HepG2 (cell line): Measurements from ENCODE around the gene SLC25A45. TPM values are rescaled to one million over a fixed set of nuclear protein-coding genes. Genes with fewer than 3 reads are reported as not detected.

Experiments used
- ATAC-seq: fragments of 200-7000 bp; cut with Tn5 transposase; 3 replicates; pipeline ENCODE4 v1.9.1; 2020; ENCODE audit warnings: mild to moderate bottlenecking, moderate library complexity
- BruUV-seq: library from RNA; stranded (reverse); fragments of 400-500 nt; replicated peaks from 2 replicates; lab custom pipeline; 2021; lab: Mats Ljungman, UMichigan
- CTCF ChIA-PET: fragments of 300-600 bp; formaldehyde crosslinking; extraction: SDS; loops from one replicate; lab custom pipeline; 2021; ENCODE audit warnings: low total read pairs, inconsistent platforms, low intra/inter-chr PET ratio; lab: Yijun Ruan, JAX
- POLR2A ChIA-PET: fragments of 350-600 bp; sonication (Branson Sonifier 250); formaldehyde crosslinking; loops from one replicate; lab custom pipeline; 2020; ENCODE audit warnings: antibody characterized with exemption, inconsistent platforms; lab: Yijun Ruan, JAX
- DNase-seq: peaks from one replicate; pipeline ENCODE4 v3.0.0-alpha.2; 2015; ENCODE audit warnings: low spot score
- FAIRE-seq: peaks from 3 replicates; lab custom pipeline; 2011; peaks lifted over from hg19 to GRCh38; lab: Jason Lieb, UNC
- H2AFZ ChIP-seq: one replicate; pipeline ENCODE4 v1.6.1; 2011; ENCODE audit warnings: low read length, inconsistent platforms
- H3K27ac ChIP-seq: fragments of 300-600 bp; 3 replicates; pipeline ENCODE4 v1.8.0; 2011; ENCODE audit warnings: mixed run types, mild to moderate bottlenecking, mixed read lengths, low read length, inconsistent platforms; ENCODE audit not compliant: insufficient read depth; ENCODE audit errors: extremely low read length
- H3K27me3 ChIP-seq, 2 experiments: fragments of 200-600 bp in 1 of 2; 2 replicates in 1 of 2; 3 replicates in 1 of 2; pipeline versions ENCODE4 v1.6.0 to v1.8.0; 2011; ENCODE audit warnings: low read length in 2 of 2, mild to moderate bottlenecking in 2 of 2, moderate library complexity in 2 of 2, inconsistent platforms in 1 of 2; ENCODE audit not compliant: insufficient read depth in 2 of 2, control insufficient read depth in 1 of 2
- H3K36me3 ChIP-seq, 2 experiments: fragments of 200-600 bp in 1 of 2; replicated peaks in 1 of 2; 2 replicates in 1 of 2; 3 replicates in 1 of 2; pipeline versions ENCODE4 v1.5.1 to v1.8.0; 2011; ENCODE audit warnings: low read length in 2 of 2, inconsistent platforms in 1 of 2; ENCODE audit not compliant: insufficient read depth in 2 of 2, control insufficient read depth in 1 of 2
- H3K4me1 ChIP-seq: 2 replicates; pipeline ENCODE4 v1.5.1; 2012; ENCODE audit warnings: low read length, inconsistent platforms; ENCODE audit not compliant: insufficient read depth
- H3K4me2 ChIP-seq: 2 replicates; pipeline ENCODE4 v1.6.0; 2011; ENCODE audit warnings: low read depth, low read length, inconsistent platforms
- H3K4me3 ChIP-seq, 3 experiments: fragments of 200-600 bp in 1 of 3; sonication (generic), shearing (Covaris generic) in 1 of 3; replicated peaks in 1 of 3; 2 replicates each; pipeline ENCODE4 v1.5.1; 2011 to 2016; ENCODE audit warnings: low read length in 3 of 3, inconsistent platforms in 2 of 3, low read depth in 2 of 3, mild to moderate bottlenecking in 2 of 3, control low read depth in 1 of 3, mixed read lengths in 1 of 3; ENCODE audit not compliant: insufficient read depth in 1 of 3
- H3K79me2 ChIP-seq: one replicate; pipeline ENCODE4 v1.6.1; 2011; ENCODE audit warnings: low read length, inconsistent platforms; ENCODE audit not compliant: insufficient read depth
- H3K9ac ChIP-seq: 2 replicates; pipeline ENCODE4 v1.6.0; 2011; ENCODE audit warnings: mild to moderate bottlenecking, low read depth, low read length, inconsistent platforms; ENCODE audit not compliant: insufficient read depth
- H3K9me3 ChIP-seq: 2 replicates; pipeline ENCODE4 v1.5.1; 2012; ENCODE audit warnings: mild to moderate bottlenecking, low read length
- H4K20me1 ChIP-seq: 2 replicates; pipeline ENCODE4 v1.6.0; 2011; ENCODE audit warnings: inconsistent platforms, mild to moderate bottlenecking, low read length, moderate library complexity; ENCODE audit not compliant: insufficient read depth
- ARHGAP35 ChIP-seq: sonication (generic); formaldehyde crosslinking; IDR thresholded peaks from 2 replicates; pipeline ENCODE4 v1.9.0; 2022; ENCODE audit warnings: mild to moderate bottlenecking, inconsistent platforms, moderate library complexity, missing genetic modification reagents, borderline replicate concordance
- CBX1 ChIP-seq: IDR thresholded peaks from one replicate; pipeline ENCODE4 v1.6.1; 2016; ENCODE audit warnings: antibody characterized with exemption, low read depth
- KDM1A ChIP-seq: IDR thresholded peaks from 2 replicates; pipeline ENCODE4 v1.6.1; 2016; ENCODE audit warnings: missing compliant biosample characterization
- NCOA2 ChIP-seq: sonication (generic); formaldehyde crosslinking; IDR thresholded peaks from 2 replicates; pipeline ENCODE4 v1.8.0; 2022; ENCODE audit warnings: inconsistent platforms
- NFIB ChIP-seq: sonication (generic); formaldehyde crosslinking; IDR thresholded peaks from 2 replicates; pipeline ENCODE4 v1.9.0; 2021; ENCODE audit warnings: missing genetic modification reagents, mild to moderate bottlenecking, borderline replicate concordance
- RAD51 ChIP-seq: fragments of 450-650 bp; IDR thresholded peaks from 2 replicates; pipeline ENCODE4 v1.6.1; 2016; ENCODE audit warnings: borderline replicate concordance
- SAFB2 ChIP-seq: sonication (generic); formaldehyde crosslinking; IDR thresholded peaks from 2 replicates; pipeline ENCODE4 v1.5.1; 2020; ENCODE audit warnings: missing genetic modification reagents, low read depth, mild to moderate bottlenecking, borderline replicate concordance
- SYNCRIP ChIP-seq: fragments of 200-400 bp; formaldehyde crosslinking; IDR thresholded peaks from 2 replicates; pipeline ENCODE4 v1.6.1; 2018; ENCODE audit warnings: mild to moderate bottlenecking, low read depth, low read length; ENCODE audit not compliant: insufficient read depth
- TAF1 ChIP-seq: sonication (generic); formaldehyde crosslinking; IDR thresholded peaks from 2 replicates; pipeline ENCODE4 v1.4.0; 2020; ENCODE audit warnings: missing genetic modification reagents
- YY1 ChIP-seq: IDR thresholded peaks from 2 replicates; pipeline ENCODE4 v1.6.1; 2011; ENCODE audit warnings: low read length, low read depth, moderate library complexity, mild to moderate bottlenecking; ENCODE audit not compliant: insufficient read depth, insufficient replicate concordance
- ZFP62 ChIP-seq: sonication (generic); formaldehyde crosslinking; IDR thresholded peaks from 2 replicates; pipeline ENCODE4 v1.4.0; 2020; ENCODE audit warnings: missing genetic modification reagents
- ZFY ChIP-seq: sonication (generic); formaldehyde crosslinking; IDR thresholded peaks from 2 replicates; pipeline ENCODE4 v1.4.0; 2020; ENCODE audit warnings: missing genetic modification reagents
- ZNF556 ChIP-seq: sonication (generic); formaldehyde crosslinking; IDR thresholded peaks from 2 replicates; pipeline ENCODE4 v1.4.0; 2020; ENCODE audit warnings: mild to moderate bottlenecking, missing genetic modification reagents, borderline replicate concordance
- ZNF577 ChIP-seq: sonication (generic); formaldehyde crosslinking; IDR thresholded peaks from 2 replicates; pipeline ENCODE4 v1.4.0; 2020; ENCODE audit warnings: mild to moderate bottlenecking, low read depth, missing genetic modification reagents, borderline replicate concordance
- ZNF777 ChIP-seq: sonication (generic); formaldehyde crosslinking; IDR thresholded peaks from 2 replicates; pipeline ENCODE4 v1.4.0; 2020; ENCODE audit warnings: missing genetic modification reagents
- ZSCAN9 ChIP-seq: IDR thresholded peaks from 2 replicates; pipeline ENCODE4 v1.6.1; 2016; ENCODE audit warnings: borderline replicate concordance
- WGBS: methylation state at CpG from one replicate; pipeline ENCODE4 v1.1.6; 2017; ENCODE audit warnings: low lambda C conversion rate; 5-methylcytosine and 5-hydroxymethylcytosine counted together
- in situ Hi-C: cut with HindIII; loops from 2 replicates; pipeline ENCODE4 v1.10.0; 2017; ENCODE audit warnings: low pct_unique_long_range_greater_than_20kb; ENCODE audit not compliant: extremely low pct_ligation_motif_present
- intact Hi-C: fragments of 100-400 bp; cut with micrococcal nuclease; formaldehyde crosslinking; loops from one replicate; pipeline ENCODE4 v1.10.0; 2022; ENCODE audit not compliant: unreplicated experiment
- polyA plus RNA-seq, 8 experiments: library from polyadenylated mRNA; depleted of rRNA in 3 of 8; stranded (reverse) in 7 of 8; unstranded in 1 of 8; fragments of >200 nt; fragmentation: Illumina TruSeq in 4 of 8; extraction: Trizol in 4 of 8; gene quantifications; 2 replicates each; pipeline versions ENCODE4 v1.2.1 to v1.2.3, GENCODE V29; 2011 to 2016; ENCODE audit warnings: low read depth in 4 of 8, missing spikeins in 1 of 8, mixed read lengths in 1 of 8; ENCODE audit not compliant: insufficient read depth in 1 of 8
- total RNA-seq, 5 experiments: library from RNA; depleted of rRNA; stranded (reverse); fragments of >200 nt; fragmentation: Illumina TruSeq; extraction: Trizol; gene quantifications; 2 replicates each; pipeline ENCODE4 v1.2.3, GENCODE V29; 2016; ENCODE audit warnings: low read depth in 1 of 5
- TF ChIP-seq, protein P1 (sequence below): sonication (generic); formaldehyde crosslinking; IDR thresholded peaks from 2 replicates; pipeline ENCODE4 v1.5.0; 2020; ENCODE audit warnings: missing genetic modification reagents
- TF ChIP-seq, protein P2 (sequence below): IDR thresholded peaks from 2 replicates; pipeline ENCODE4 v1.6.1; 2012; ENCODE audit warnings: low read depth, low read length, improper control_type of control experiment

Gene SLC25A45
- total and polyA plus RNA-seq, 2 of the 13 experiments (the other 11 are each of a cell fraction or from before 2014, with no cell fraction given), result 1.2 to 3.4 TPM

DNA sequence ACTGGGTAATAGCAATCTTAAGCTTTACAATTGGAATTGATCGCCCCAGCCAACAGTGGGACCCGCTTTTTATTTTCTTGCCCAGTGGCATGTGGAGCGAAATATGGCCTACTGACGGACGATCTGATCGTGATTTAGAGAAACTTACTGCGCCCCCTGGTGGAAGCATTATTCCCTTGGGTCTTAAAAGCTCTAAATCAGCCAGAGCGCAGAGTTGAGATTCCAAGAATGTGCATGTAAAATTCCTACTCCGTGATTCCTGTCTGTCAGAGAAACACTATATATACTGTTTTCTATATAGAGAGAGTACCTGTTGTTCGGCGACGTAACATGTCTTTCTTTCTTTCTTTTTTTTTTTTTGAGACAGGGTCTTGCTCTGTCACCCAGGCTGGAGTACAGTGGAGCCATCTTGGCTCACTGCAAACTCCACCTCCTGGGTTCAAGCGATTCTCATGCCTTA, 52.5 kb downstream of the SLC25A45 start (continued):
- TF ChIP-seq ARHGAP35, result no peak
- no peak for TF ChIP-seq ZNF556
- TF ChIP-seq YY1, result peak; percentile 36
- TF ChIP-seq NFIB (CRISPR knock-in tag), result no peak
- TF ChIP-seq CBX1, result no peak
- TF ChIP-seq, protein P1, sequence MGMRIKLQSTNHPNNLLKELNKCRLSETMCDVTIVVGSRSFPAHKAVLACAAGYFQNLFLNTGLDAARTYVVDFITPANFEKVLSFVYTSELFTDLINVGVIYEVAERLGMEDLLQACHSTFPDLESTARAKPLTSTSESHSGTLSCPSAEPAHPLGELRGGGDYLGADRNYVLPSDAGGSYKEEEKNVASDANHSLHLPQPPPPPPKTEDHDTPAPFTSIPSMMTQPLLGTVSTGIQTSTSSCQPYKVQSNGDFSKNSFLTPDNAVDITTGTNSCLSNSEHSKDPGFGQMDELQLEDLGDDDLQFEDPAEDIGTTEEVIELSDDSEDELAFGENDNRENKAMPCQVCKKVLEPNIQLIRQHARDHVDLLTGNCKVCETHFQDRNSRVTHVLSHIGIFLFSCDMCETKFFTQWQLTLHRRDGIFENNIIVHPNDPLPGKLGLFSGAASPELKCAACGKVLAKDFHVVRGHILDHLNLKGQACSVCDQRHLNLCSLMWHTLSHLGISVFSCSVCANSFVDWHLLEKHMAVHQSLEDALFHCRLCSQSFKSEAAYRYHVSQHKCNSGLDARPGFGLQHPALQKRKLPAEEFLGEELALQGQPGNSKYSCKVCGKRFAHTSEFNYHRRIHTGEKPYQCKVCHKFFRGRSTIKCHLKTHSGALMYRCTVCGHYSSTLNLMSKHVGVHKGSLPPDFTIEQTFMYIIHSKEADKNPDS, result no peak
- TF ChIP-seq, protein P2, sequence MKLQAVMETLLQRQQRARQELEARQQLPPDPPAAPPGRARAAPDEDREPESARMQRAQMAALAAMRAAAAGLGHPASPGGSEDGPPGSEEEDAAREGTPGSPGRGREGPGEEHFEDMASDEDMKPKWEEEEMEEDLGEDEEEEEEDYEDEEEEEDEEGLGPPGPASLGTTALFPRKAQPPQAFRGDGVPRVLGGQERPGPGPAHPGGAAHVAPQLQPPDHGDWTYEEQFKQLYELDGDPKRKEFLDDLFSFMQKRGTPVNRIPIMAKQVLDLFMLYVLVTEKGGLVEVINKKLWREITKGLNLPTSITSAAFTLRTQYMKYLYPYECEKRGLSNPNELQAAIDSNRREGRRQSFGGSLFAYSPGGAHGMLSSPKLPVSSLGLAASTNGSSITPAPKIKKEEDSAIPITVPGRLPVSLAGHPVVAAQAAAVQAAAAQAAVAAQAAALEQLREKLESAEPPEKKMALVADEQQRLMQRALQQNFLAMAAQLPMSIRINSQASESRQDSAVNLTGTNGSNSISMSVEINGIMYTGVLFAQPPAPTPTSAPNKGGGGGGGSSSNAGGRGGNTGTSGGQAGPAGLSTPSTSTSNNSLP, result peak; percentile 39; the same call in 1 of the 2 replicates
- TF ChIP-seq ZSCAN9, result 0 out of 2 replicates have a peak, but pooled peaks have one; percentile 4
- TF ChIP-seq ZFP62, result no peak
- TF ChIP-seq, all 625 proteins: peak for 22

DNA sequence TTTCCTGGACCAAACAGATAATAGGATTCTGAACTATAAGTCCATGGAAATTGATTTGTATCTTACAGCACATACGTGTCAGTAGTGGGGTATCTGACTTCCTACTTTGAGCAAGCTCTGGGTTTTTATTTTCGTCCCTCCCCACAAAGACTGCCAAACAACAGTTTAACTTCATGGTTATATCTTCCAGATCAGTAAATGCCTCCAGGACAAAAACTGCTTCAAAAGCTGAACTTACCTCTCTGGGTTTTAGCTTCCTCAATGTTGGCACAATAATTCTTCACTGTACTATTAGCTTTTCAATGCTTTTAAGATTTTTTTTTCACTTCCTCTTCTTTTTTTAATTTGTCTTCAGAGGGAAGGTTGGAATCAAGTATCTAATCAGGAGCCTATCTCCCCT, 53.0 kb downstream of the SLC25A45 start:
- BruUV-seq, result no TSS peak
- no peak for DNase-seq
- Histone ChIP-seq H3K4me1 (peaks cover 17% of the 10 kb centered on the region), H2AFZ (peak overlapping the region; percentile 24), H3K36me3 (no peaks in the 10 kb centered on the region), H3K27ac (no peak overlapping the region), H3K79me2 (peaks cover 8% of the 10 kb centered on the region)
- intact Hi-C loops (no loop called here), in situ Hi-C loops (no loop called here)
- WGBS, result 31% methylated on average over 2 of the region's 2 CpGs
- POLR2A ChIA-PET, result interaction anchor here (0.6 to 7.3 kb wide), 9 partner anchors 11 to 304 kb away, joined by 3 to 87 read pairs (median 4); partner anchors contain the start of genes CDC42EP2 and POLA2
- 0 out of 2 replicates have a peak, but pooled peaks have one; percentile 8 for TF ChIP-seq ZSCAN9
- no peak for TF ChIP-seq NCOA2 (CRISPR knock-in tag)
- no peak for TF ChIP-seq TAF1
- no peak for TF ChIP-seq ZNF577 (CRISPR knock-in tag)
- TF ChIP-seq ZFY (CRISPR knock-in tag), result 0 out of 2 replicates have a peak, but pooled peaks have one; percentile 2
- TF ChIP-seq SAFB2, result no peak
- no peak for TF ChIP-seq KDM1A (CRISPR knock-in tag)
- TF ChIP-seq SYNCRIP, result no peak
- no peak for TF ChIP-seq RAD51
- no peak for TF ChIP-seq ZNF777 (CRISPR knock-in tag)
- TF ChIP-seq, all 625 proteins: peak for 2
- peak overlapping the region; percentile 74 for H3K4me2 ChIP-seq
- FAIRE-seq (no peak), ATAC-seq (no peak)
- peak overlapping the region; percentile 47 for H3K9ac ChIP-seq
- H3K9me3 ChIP-seq, result no peaks in the 10 kb centered on the region
- H4K20me1 ChIP-seq, result no peaks in the 10 kb centered on the region
- no peaks in the 10 kb centered on the region; a peak in 1 of 5 replicates for H3K27me3 ChIP-seq
- CTCF ChIA-PET, result interaction anchor here (1.1 to 2.6 kb wide), 3 partner anchors 14 to 125 kb away, joined by 4 to 53 read pairs (median 10); partner anchors contain the start of gene CDC42EP2
- peak overlapping the region; percentile 20 to 41 (median 22); a peak in 2 of 6 replicates for H3K4me3 ChIP-seq
